ENCODE data around the gene NDUFAF2. TPM values are rescaled to one million over a fixed set of nuclear protein-coding genes. Genes with fewer than 3 reads are reported as not detected.

Gene NDUFAF2
- total and polyA plus RNA-seq, 2 of the 13 experiments (the other 11 are each of a cell fraction or from before 2014, with no cell fraction given): 34.0 to 78.4 TPM

GRCh38 chr5:61004448-61004847, 59.4 kb downstream of the NDUFAF2 start:
- H3K4me3 ChIP-seq (replicated peaks in 1 of 3; ENCODE audit: insufficient read depth in 1 of 3, low read depth in 2 of 3, low read length in 3 of 3): no peak overlapping the region
- H3K27ac ChIP-seq (ENCODE audit: extremely low read length, insufficient read depth, low read length): no peak overlapping the region
- H3K9me3 ChIP-seq (ENCODE audit: low read length): no peaks in the 10 kb centered on the region
- BruUV-seq (replicated peaks): no TSS peak
- no peaks in the 10 kb centered on the region; a peak in 1 of 5 replicates for H3K36me3 ChIP-seq (replicated peaks in 1 of 2; ENCODE audit: control insufficient read depth in 1 of 2, insufficient read depth in 2 of 2, low read length in 2 of 2)
- no peak overlapping the region for H2AFZ ChIP-seq (ENCODE audit: low read length)
- ChIA-PET CTCF (ENCODE audit: low intra/inter-chr PET ratio, low total read pairs) (no interaction called here), POLR2A (no interaction called here)
- no peaks in the 10 kb centered on the region for H3K27me3 ChIP-seq (ENCODE audit: control insufficient read depth in 1 of 2, insufficient read depth in 2 of 2, low read length in 2 of 2)
- DNase-seq (ENCODE audit: low spot score) (no peak), FAIRE-seq (no peak), ATAC-seq (no peak)
- no peak overlapping the region for H3K9ac ChIP-seq (ENCODE audit: insufficient read depth, low read depth, low read length)
- peaks cover 7% of the 10 kb centered on the region for H3K4me1 ChIP-seq (ENCODE audit: insufficient read depth, low read length)
- no peak overlapping the region for H3K4me2 ChIP-seq (ENCODE audit: low read depth, low read length)
- TF ChIP-seq PBX2 (CRISPR knock-in tag; IDR thresholded peaks at IDR 0.05) (no peak), ARID2 (CRISPR knock-in tag; IDR thresholded peaks at IDR 0.05; ENCODE audit: borderline replicate concordance) (no peak), ZNF280D (CRISPR knock-in tag; IDR thresholded peaks at IDR 0.05) (no peak), NCOA5 (CRISPR knock-in tag; IDR thresholded peaks at IDR 0.05) (no peak), NAIF1 (CRISPR knock-in tag; IDR thresholded peaks at IDR 0.05; ENCODE audit: borderline replicate concordance) (no peak), POLR2A (IDR thresholded peaks at IDR 0.05; ENCODE audit: insufficient read depth in 1 of 2, low read depth in 2 of 2, low read length in 2 of 2) (no peak), ZBTB4 (CRISPR knock-in tag; IDR thresholded peaks at IDR 0.05; ENCODE audit: borderline replicate concordance) (no peak), ZSCAN22 (CRISPR knock-in tag; IDR thresholded peaks at IDR 0.05) (no peak), ISL2 (CRISPR knock-in tag; IDR thresholded peaks at IDR 0.05) (no peak), IKZF1 (IDR thresholded peaks at IDR 0.05) (no peak)
- peaks cover 3% of the 10 kb centered on the region for H3K79me2 ChIP-seq (ENCODE audit: insufficient read depth, low read length)
- intact Hi-C loops (cut with micrococcal nuclease; ENCODE audit: unreplicated experiment): no loop called here
- no peaks in the 10 kb centered on the region for H4K20me1 ChIP-seq (ENCODE audit: insufficient read depth, low read length)
- in situ Hi-C loops (cut with HindIII; ENCODE audit: extremely low pct_ligation_motif_present, low pct_unique_long_range_greater_than_20kb): no loop called here
